HepG2 (cell line): ENCODE measurements around the gene DPEP3. TPM values are rescaled to one million over a fixed set of nuclear protein-coding genes. Genes with fewer than 3 reads are reported as not detected.

Experiments
- ATF1 ChIP-seq: IDR thresholded peaks from 2 replicates; pipeline ENCODE4 v1.6.1; 2016; ENCODE audit warnings: mild to moderate bottlenecking, control low read depth
- E2F1 ChIP-seq: sonication (generic); formaldehyde crosslinking; IDR thresholded peaks from 2 replicates; pipeline ENCODE4 v1.5.0; 2020; ENCODE audit warnings: missing genetic modification reagents
- ETV6 ChIP-seq: sonication (generic); formaldehyde crosslinking; conservative IDR thresholded peaks from 2 replicates; pipeline ENCODE4 v1.4.0; 2020; ENCODE audit warnings: missing genetic modification reagents
- FOXC1 ChIP-seq: sonication (generic); formaldehyde crosslinking; IDR thresholded peaks from 2 replicates; pipeline ENCODE4 v1.8.0; 2022; ENCODE audit warnings: mild to moderate bottlenecking, missing genetic modification reagents, borderline replicate concordance
- HMG20B ChIP-seq: conservative IDR thresholded peaks from 2 replicates; pipeline ENCODE4 v1.6.1; 2016; ENCODE audit warnings: missing genetic modification reagents, missing compliant biosample characterization
- HNF4G ChIP-seq, 2 experiments: sonication (generic) in 1 of 2; formaldehyde crosslinking in 1 of 2; IDR thresholded peaks; 2 replicates each; pipeline versions ENCODE4 v1.4.0 to v1.6.1; 2011 to 2020; ENCODE audit warnings: borderline replicate concordance in 2 of 2, low read depth in 2 of 2, mild to moderate bottlenecking in 2 of 2, low read length in 1 of 2, missing genetic modification reagents in 1 of 2, moderate library complexity in 1 of 2
- JDP2 ChIP-seq: sonication (generic); formaldehyde crosslinking; IDR thresholded peaks from 2 replicates; pipeline ENCODE4 v1.8.1; 2022; ENCODE audit warnings: missing genetic modification reagents, borderline replicate concordance
- KDM1A ChIP-seq: IDR thresholded peaks from 2 replicates; pipeline ENCODE4 v1.6.1; 2016; ENCODE audit warnings: missing compliant biosample characterization
- KLF12 ChIP-seq: sonication (generic); formaldehyde crosslinking; IDR thresholded peaks from 2 replicates; pipeline ENCODE4 v1.4.0; 2020; ENCODE audit warnings: missing genetic modification reagents, borderline replicate concordance
- KMT2B ChIP-seq: IDR thresholded peaks from 2 replicates; pipeline ENCODE4 v1.6.1; 2016; ENCODE audit warnings: missing genetic modification reagents, missing compliant biosample characterization
- LCORL ChIP-seq, 2 experiments: fragments of 450-650 bp in 1 of 2; sonication (generic) in 1 of 2; formaldehyde crosslinking in 1 of 2; IDR thresholded peaks; 2 replicates each; pipeline versions ENCODE4 v1.5.0 to v1.6.1; 2017 to 2020; ENCODE audit warnings: antibody characterized with exemption in 1 of 2, missing genetic modification reagents in 1 of 2
- MLXIP ChIP-seq: sonication (generic); formaldehyde crosslinking; IDR thresholded peaks from 2 replicates; pipeline ENCODE4 v1.9.0; 2021; ENCODE audit warnings: missing genetic modification reagents, borderline replicate concordance
- PAF1 ChIP-seq: IDR thresholded peaks from 2 replicates; pipeline ENCODE4 v1.6.1; 2016; ENCODE audit warnings: missing genetic modification reagents, missing compliant biosample characterization
- PHF8 ChIP-seq: sonication (generic); formaldehyde crosslinking; IDR thresholded peaks from 2 replicates; pipeline ENCODE4 v1.5.0; 2020; ENCODE audit warnings: missing genetic modification reagents
- POLR2A ChIP-seq, 2 experiments: IDR thresholded peaks; 2 replicates each; pipeline ENCODE4 v1.6.1; 2011; ENCODE audit warnings: low read depth in 2 of 2, low read length in 2 of 2, mild to moderate bottlenecking in 1 of 2, moderate library complexity in 1 of 2; ENCODE audit not compliant: insufficient read depth in 1 of 2
- REXO4 ChIP-seq: sonication (generic); formaldehyde crosslinking; IDR thresholded peaks from 2 replicates; pipeline ENCODE4 v1.8.0; 2022; ENCODE audit warnings: missing genetic modification reagents, mild to moderate bottlenecking, borderline replicate concordance
- SP140L ChIP-seq: sonication (generic); formaldehyde crosslinking; IDR thresholded peaks from 2 replicates; pipeline ENCODE4 v1.4.0; 2020; ENCODE audit warnings: missing genetic modification reagents, borderline replicate concordance
- ZBTB1 ChIP-seq: sonication (generic); formaldehyde crosslinking; IDR thresholded peaks from 2 replicates; pipeline ENCODE4 v1.4.0; 2020; ENCODE audit warnings: missing genetic modification reagents, borderline replicate concordance
- ZMYM3 ChIP-seq: sonication (generic); formaldehyde crosslinking; IDR thresholded peaks from 2 replicates; pipeline ENCODE4 v1.5.1; 2020; ENCODE audit warnings: mild to moderate bottlenecking, missing genetic modification reagents
- ZNF20 ChIP-seq: sonication (generic); formaldehyde crosslinking; IDR thresholded peaks from 2 replicates; pipeline ENCODE4 v1.4.0; 2020; ENCODE audit warnings: mild to moderate bottlenecking, moderate library complexity, missing genetic modification reagents
- ZNF326 ChIP-seq: sonication (generic); formaldehyde crosslinking; IDR thresholded peaks from 2 replicates; pipeline ENCODE4 v1.4.0; 2020; ENCODE audit warnings: missing genetic modification reagents, borderline replicate concordance
- ZNF383 ChIP-seq: sonication (generic); formaldehyde crosslinking; IDR thresholded peaks from 2 replicates; pipeline ENCODE4 v1.4.0; 2020; ENCODE audit warnings: missing genetic modification reagents, mild to moderate bottlenecking, borderline replicate concordance
- ZNF577 ChIP-seq: sonication (generic); formaldehyde crosslinking; IDR thresholded peaks from 2 replicates; pipeline ENCODE4 v1.4.0; 2020; ENCODE audit warnings: mild to moderate bottlenecking, low read depth, missing genetic modification reagents, borderline replicate concordance
- ZNF580 ChIP-seq: IDR thresholded peaks from 2 replicates; pipeline ENCODE4 v1.6.1; 2016; ENCODE audit warnings: low read depth, borderline replicate concordance
- ZNF703 ChIP-seq: sonication (generic); formaldehyde crosslinking; IDR thresholded peaks from 2 replicates; pipeline ENCODE4 v1.5.1; 2020; ENCODE audit warnings: missing genetic modification reagents, mild to moderate bottlenecking, moderate library complexity, borderline replicate concordance
- ZNF775 ChIP-seq: sonication (generic); formaldehyde crosslinking; IDR thresholded peaks from 2 replicates; pipeline ENCODE4 v1.4.0; 2020; ENCODE audit warnings: missing genetic modification reagents, mild to moderate bottlenecking, moderate library complexity, borderline replicate concordance
- polyA plus RNA-seq, 8 experiments: library from polyadenylated mRNA; depleted of rRNA in 3 of 8; stranded (reverse) in 7 of 8; unstranded in 1 of 8; fragments of >200 nt; fragmentation: Illumina TruSeq in 4 of 8; extraction: Trizol in 4 of 8; gene quantifications; 2 replicates each; pipeline versions ENCODE4 v1.2.1 to v1.2.3, GENCODE V29; 2011 to 2016; ENCODE audit warnings: low read depth in 4 of 8, missing spikeins in 1 of 8, mixed read lengths in 1 of 8; ENCODE audit not compliant: insufficient read depth in 1 of 8
- total RNA-seq, 5 experiments: library from RNA; depleted of rRNA; stranded (reverse); fragments of >200 nt; fragmentation: Illumina TruSeq; extraction: Trizol; gene quantifications; 2 replicates each; pipeline ENCODE4 v1.2.3, GENCODE V29; 2016; ENCODE audit warnings: low read depth in 1 of 5

DPEP3 gene
- total and polyA plus RNA-seq, 2 of the 13 experiments (the other 11 are each of a cell fraction or from before 2014, with no cell fraction given): not detected

- TF ChIP-seq FOXC1 (CRISPR knock-in tag) (no peak), JDP2 (CRISPR knock-in tag) (no peak), PHF8 (CRISPR knock-in tag) (peak; percentile 65), KDM1A (CRISPR knock-in tag) (peak; percentile 97), E2F1 (CRISPR knock-in tag) (peak; percentile 96), ZMYM3 (CRISPR knock-in tag) (peak; percentile 100), HMG20B (CRISPR knock-in tag) (no peak), HNF4G (IDR thresholded peaks at IDR 0.05; ENCODE audit: borderline replicate concordance, low read depth, low read length) (no peak), HNF4G (CRISPR knock-in tag; IDR thresholded peaks at IDR 0.05; ENCODE audit: borderline replicate concordance, low read depth) (no peak; the same call in 1 of the 2 replicates), ZNF383 (CRISPR knock-in tag) (no peak), ZNF775 (CRISPR knock-in tag) (no peak), KMT2B (peak; percentile 33; the same call in 1 of the 2 replicates), ZNF580 (CRISPR knock-in tag) (peak; percentile 86), ZNF20 (CRISPR knock-in tag) (no peak), KLF12 (CRISPR knock-in tag) (peak; percentile 87; the same call in 1 of the 2 replicates), ATF1 (no peak), ZBTB1 (CRISPR knock-in tag) (no peak), ZNF577 (CRISPR knock-in tag) (no peak), LCORL (IDR thresholded peaks at IDR 0.05) (no peak), LCORL (CRISPR knock-in tag; IDR thresholded peaks at IDR 0.05) (peak; percentile 55), MLXIP (CRISPR knock-in tag) (peak; percentile 65; the same call in 1 of the 2 replicates), POLR2A (IDR thresholded peaks at IDR 0.05; ENCODE audit: insufficient read depth in 1 of 2, low read depth in 2 of 2, low read length in 2 of 2) (peak; percentile 66 to 81), SP140L (no peak), ZNF326 (CRISPR knock-in tag) (no peak), PAF1 (CRISPR knock-in tag) (no peak), REXO4 (no peak), ETV6 (peak; percentile 68), ZNF703 (CRISPR knock-in tag) (peak; percentile 58; the same call in 1 of the 2 replicates)
Measured at GRCh38 chr16:67968400-67969253, 11.7 kb downstream of the DPEP3 start, which contains the start of gene SLC12A4 (continued).
